Mononuclear cell (primary cell): ENCODE measurements around the gene IGF2BP1. TPM values are rescaled to one million over a fixed set of nuclear protein-coding genes. Genes with fewer than 3 reads are reported as not detected.

Experiments
- H3K27me3 ChIP-seq: 2 replicates; pipeline ENCODE4 v1.6.0; 2011; ENCODE audit warnings: low read length, control low read depth; ENCODE audit not compliant: insufficient read depth
- H3K4me1 ChIP-seq: 2 replicates; pipeline ENCODE4 v1.5.1; 2011; ENCODE audit warnings: mild to moderate bottlenecking, low read length, control low read depth; ENCODE audit not compliant: insufficient read depth
- H3K4me3 ChIP-seq: 2 replicates; pipeline ENCODE4 v1.5.1; 2011; ENCODE audit warnings: mild to moderate bottlenecking, low read length, moderate library complexity
- H3K9me3 ChIP-seq: 2 replicates; pipeline ENCODE4 v1.5.1; 2011; ENCODE audit warnings: low read depth, mild to moderate bottlenecking, control low read depth, low read length
- total RNA-seq: library from RNA; depleted of rRNA; stranded (reverse); fragments of >200 nt; gene quantifications from one replicate; pipeline ENCODE4 v1.2.3, GENCODE V29; 2012

Gene IGF2BP1
- total RNA-seq, result under 0.01 TPM

GRCh38 chr17:48997103-48997826 lies at the start of gene IGF2BP1:
TSS of gene IGF2BP1 (plus strand) at chr17:48997385. CDS start at chr17:48997746, 361 bp downstream.
- Histone ChIP-seq H3K4me1 (peaks cover 31% of the 10 kb centered on the region), H3K9me3 (no peaks in the 10 kb centered on the region), H3K27me3 (peaks cover 97% of the 10 kb centered on the region), H3K4me3 (no peak within 1 kb of the TSS)

GRCh38 chr17:48951572-48951971 lies 45.6 kb upstream of the IGF2BP1 start:
- no peaks in the 10 kb centered on the region for H3K9me3 ChIP-seq
- H3K27me3 ChIP-seq, result no peaks in the 10 kb centered on the region
- no peaks in the 10 kb centered on the region for H3K4me1 ChIP-seq
- no peak overlapping the region for H3K4me3 ChIP-seq

- Histone ChIP-seq H3K9me3 (no peaks in the 10 kb centered on the region), H3K27me3 (no peaks in the 10 kb centered on the region), H3K4me3 (no peak overlapping the region), H3K4me1 (no peaks in the 10 kb centered on the region)
These were observed 44.3 kb upstream of the IGF2BP1 start for GRCh38 chr17:48952904-48953303.

- no peaks in the 10 kb centered on the region for H3K9me3 ChIP-seq
- no peaks in the 10 kb centered on the region for H3K4me1 ChIP-seq
- H3K4me3 ChIP-seq, result no peak overlapping the region
- H3K27me3 ChIP-seq, result no peaks in the 10 kb centered on the region
These were observed 42.9 kb upstream of the IGF2BP1 start for GRCh38 chr17:48954300-48954755.

GRCh38 chr17:48960834-48961515 lies 36.2 kb upstream of the IGF2BP1 start:
- no peak overlapping the region for H3K4me3 ChIP-seq
- no peaks in the 10 kb centered on the region for H3K9me3 ChIP-seq
- peaks cover 11% of the 10 kb centered on the region for H3K27me3 ChIP-seq
- no peaks in the 10 kb centered on the region for H3K4me1 ChIP-seq

- Histone ChIP-seq H3K27me3 (peaks cover 11% of the 10 kb centered on the region), H3K9me3 (no peaks in the 10 kb centered on the region), H3K4me3 (no peak overlapping the region), H3K4me1 (no peaks in the 10 kb centered on the region)
These were observed 35.5 kb upstream of the IGF2BP1 start for GRCh38 chr17:48961516-48962233.

GRCh38 chr17:48970224-48970623 lies 27.0 kb upstream of the IGF2BP1 start:
- no peaks in the 10 kb centered on the region for H3K4me1 ChIP-seq
- no peak overlapping the region for H3K4me3 ChIP-seq
- H3K9me3 ChIP-seq, result no peaks in the 10 kb centered on the region
- H3K27me3 ChIP-seq, result peaks cover 2% of the 10 kb centered on the region

GRCh38 chr17:48970865-48971687 lies 26.1 kb upstream of the IGF2BP1 start:
- peaks cover 2% of the 10 kb centered on the region for H3K27me3 ChIP-seq

GRCh38 chr17:48972749-48973097 lies 24.5 kb upstream of the IGF2BP1 start:
- Histone ChIP-seq H3K27me3 (peaks cover 2% of the 10 kb centered on the region), H3K4me3 (no peak overlapping the region), H3K4me1 (no peaks in the 10 kb centered on the region), H3K9me3 (no peaks in the 10 kb centered on the region)

More at GRCh38 chr17:48970865-48971687, 26.1 kb upstream of the IGF2BP1 start:
- Histone ChIP-seq H3K4me1 (no peaks in the 10 kb centered on the region), H3K9me3 (no peaks in the 10 kb centered on the region), H3K4me3 (no peak overlapping the region)

- no peak overlapping the region for H3K4me3 ChIP-seq
- H3K9me3 ChIP-seq, result no peaks in the 10 kb centered on the region
- no peaks in the 10 kb centered on the region for H3K4me1 ChIP-seq
- peaks cover 2% of the 10 kb centered on the region for H3K27me3 ChIP-seq
These were observed 23.4 kb upstream of the IGF2BP1 start for GRCh38 chr17:48973806-48974205.

GRCh38 chr17:48981927-48982539 lies 15.2 kb upstream of the IGF2BP1 start:
- Histone ChIP-seq H3K4me3 (no peak overlapping the region), H3K9me3 (no peaks in the 10 kb centered on the region), H3K4me1 (no peaks in the 10 kb centered on the region), H3K27me3 (peaks cover 14% of the 10 kb centered on the region)

- H3K27me3 ChIP-seq, result peaks cover 36% of the 10 kb centered on the region
- no peaks in the 10 kb centered on the region for H3K4me1 ChIP-seq
- H3K9me3 ChIP-seq, result no peaks in the 10 kb centered on the region
- H3K4me3 ChIP-seq, result no peak overlapping the region
These were observed 11.5 kb upstream of the IGF2BP1 start for GRCh38 chr17:48985436-48986245.

- Histone ChIP-seq H3K9me3 (no peaks in the 10 kb centered on the region), H3K4me1 (no peaks in the 10 kb centered on the region), H3K27me3 (peaks cover 67% of the 10 kb centered on the region), H3K4me3 (no peak overlapping the region)
These were observed 8.1 kb upstream of the IGF2BP1 start for GRCh38 chr17:48989100-48989499.
